ENCODE measurements around the gene ANKRD12.

ANKRD12 gene

DNA sequence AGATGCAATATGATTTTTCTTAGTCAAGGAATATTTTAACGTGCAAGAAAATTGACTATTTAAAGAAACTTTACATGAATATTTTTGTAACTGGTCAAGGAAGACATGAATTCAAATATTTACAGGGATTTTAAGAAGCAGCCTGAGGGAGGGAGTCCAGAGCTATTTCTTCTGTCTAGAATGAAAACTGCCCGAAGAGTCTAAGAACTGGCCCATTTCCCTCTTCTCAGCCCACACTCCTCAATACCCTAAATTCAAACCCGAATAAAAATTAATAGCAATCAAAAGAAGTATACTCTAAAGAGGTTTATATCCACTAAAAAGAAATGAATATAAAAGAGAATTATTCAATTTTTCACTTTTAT, 40.6 kb upstream of the ANKRD12 start:
- H3K36me3 ChIP-seq (ENCODE audit: control insufficient read depth, insufficient read depth, low read length), result no peaks in the 10 kb centered on the region
- H3K4me3 ChIP-seq (ENCODE audit: low read depth, low read length), result no peak overlapping the region
- no peaks in the 10 kb centered on the region for H3K9me3 ChIP-seq (ENCODE audit: control insufficient read depth, insufficient read depth, low read length)
- H3K4me1 ChIP-seq (ENCODE audit: control insufficient read depth, insufficient read depth, low read length), result peaks cover 26% of the 10 kb centered on the region
- no peaks in the 10 kb centered on the region for H3K27me3 ChIP-seq (ENCODE audit: control insufficient read depth, insufficient read depth, low read length)
- no peak overlapping the region for H3K27ac ChIP-seq (ENCODE audit: low read depth, low read length)
- H3K9ac ChIP-seq (ENCODE audit: low read depth, low read length), result no peak overlapping the region

- no peaks in the 10 kb centered on the region for H3K36me3 ChIP-seq (ENCODE audit: control insufficient read depth, insufficient read depth, low read length)
- H3K9me3 ChIP-seq (ENCODE audit: control insufficient read depth, insufficient read depth, low read length), result no peaks in the 10 kb centered on the region
- no peak overlapping the region for H3K9ac ChIP-seq (ENCODE audit: low read depth, low read length)
- peak overlapping the region; percentile 20; the same call in 1 of the 2 replicates for H3K4me3 ChIP-seq (ENCODE audit: low read depth, low read length)
- no peak overlapping the region for H3K27ac ChIP-seq (ENCODE audit: low read depth, low read length)
- no peaks in the 10 kb centered on the region for H3K27me3 ChIP-seq (ENCODE audit: control insufficient read depth, insufficient read depth, low read length)
- peaks cover 27% of the 10 kb centered on the region for H3K4me1 ChIP-seq (ENCODE audit: control insufficient read depth, insufficient read depth, low read length)
Measured at GRCh38 chr18:9096685-9097084, 39.9 kb upstream of the ANKRD12 start.

- Histone ChIP-seq H3K4me3 (ENCODE audit: low read depth, low read length) (peak overlapping the region; percentile 18; the same call in 1 of the 2 replicates), H3K27ac (ENCODE audit: low read depth, low read length) (peak overlapping the region; percentile 34), H3K4me1 (ENCODE audit: control insufficient read depth, insufficient read depth, low read length) (peaks cover 33% of the 10 kb centered on the region), H3K9ac (ENCODE audit: low read depth, low read length) (no peak overlapping the region; the same call in 1 of the 2 replicates), H3K9me3 (ENCODE audit: control insufficient read depth, insufficient read depth, low read length) (no peaks in the 10 kb centered on the region), H3K36me3 (ENCODE audit: control insufficient read depth, insufficient read depth, low read length) (no peaks in the 10 kb centered on the region), H3K27me3 (ENCODE audit: control insufficient read depth, insufficient read depth, low read length) (no peaks in the 10 kb centered on the region)
Measured at GRCh38 chr18:9097349-9097748, 39.2 kb upstream of the ANKRD12 start.

GRCh38 chr18:9100796-9101195, 35.8 kb upstream of the ANKRD12 start:
- Histone ChIP-seq H3K4me1 (ENCODE audit: control insufficient read depth, insufficient read depth, low read length) (peaks cover 43% of the 10 kb centered on the region), H3K36me3 (ENCODE audit: control insufficient read depth, insufficient read depth, low read length) (peaks cover 8% of the 10 kb centered on the region), H3K4me3 (ENCODE audit: low read depth, low read length) (no peak overlapping the region), H3K9ac (ENCODE audit: low read depth, low read length) (no peak overlapping the region), H3K9me3 (ENCODE audit: control insufficient read depth, insufficient read depth, low read length) (no peaks in the 10 kb centered on the region), H3K27ac (ENCODE audit: low read depth, low read length) (no peak overlapping the region), H3K27me3 (ENCODE audit: control insufficient read depth, insufficient read depth, low read length) (no peaks in the 10 kb centered on the region)

GRCh38 chr18:9101730-9102507, 34.7 kb upstream of the ANKRD12 start:
- Histone ChIP-seq H3K27ac (ENCODE audit: low read depth, low read length) (peak overlapping the region; percentile 65), H3K4me3 (ENCODE audit: low read depth, low read length) (peak overlapping the region; percentile 96), H3K9me3 (ENCODE audit: control insufficient read depth, insufficient read depth, low read length) (no peaks in the 10 kb centered on the region), H3K36me3 (ENCODE audit: control insufficient read depth, insufficient read depth, low read length) (peaks cover 8% of the 10 kb centered on the region), H3K9ac (ENCODE audit: low read depth, low read length) (no peak overlapping the region), H3K4me1 (ENCODE audit: control insufficient read depth, insufficient read depth, low read length) (peaks cover 45% of the 10 kb centered on the region), H3K27me3 (ENCODE audit: control insufficient read depth, insufficient read depth, low read length) (no peaks in the 10 kb centered on the region)

DNA sequence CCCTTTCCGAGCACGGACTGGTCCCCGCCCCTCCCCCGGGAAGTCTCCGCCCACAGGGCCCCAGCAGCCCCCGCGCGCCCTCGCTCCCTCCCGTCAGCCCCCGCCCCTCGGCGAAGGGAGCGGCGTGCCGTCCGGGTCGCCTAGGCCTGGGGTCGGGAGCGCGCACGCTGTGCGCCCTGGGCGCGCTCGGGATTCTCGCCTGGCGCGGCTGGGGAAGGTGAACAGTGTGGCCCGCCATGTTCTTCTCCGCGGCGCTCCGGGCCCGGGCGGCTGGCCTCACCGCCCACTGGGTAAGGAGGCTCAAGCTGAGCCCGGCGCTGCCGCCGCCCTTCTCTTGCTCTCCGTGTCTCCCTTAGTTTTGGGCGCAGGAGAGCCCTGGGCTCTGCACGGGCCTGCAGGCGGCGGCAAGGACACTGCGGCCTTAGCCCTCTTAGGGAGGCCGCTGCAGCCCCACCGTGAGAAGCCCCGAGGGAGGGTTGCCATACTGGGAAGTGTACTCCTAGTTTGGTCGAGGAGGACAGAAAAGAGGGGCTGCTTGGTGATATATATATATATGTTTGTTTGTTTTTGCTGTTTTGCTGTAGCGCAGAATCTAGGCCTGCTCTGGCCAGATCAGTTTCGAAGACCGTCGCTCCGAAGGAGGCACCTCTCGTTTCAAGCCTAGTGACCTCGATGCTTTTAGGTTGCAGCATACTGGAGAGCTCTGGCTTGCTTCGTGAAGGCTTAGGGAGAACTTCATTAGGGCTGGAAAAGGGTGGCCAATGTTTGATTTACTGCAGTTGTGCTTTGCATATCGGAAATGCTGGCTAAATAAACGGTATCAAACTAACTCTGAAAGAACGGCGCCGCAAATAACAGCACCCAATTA, 33.8 kb upstream of the ANKRD12 start, which contains the start of gene NDUFV2:
Gene NDUFV2, plus strand, starts transcription at position 192 of the 868 bp plus-strand sequence. Its CDS starts 45 bp downstream, at position 237.
- peak within 1 kb of the TSS; percentile 90 for H3K27ac ChIP-seq (ENCODE audit: low read depth, low read length)
- peaks cover 8% of the 10 kb centered on the region for H3K36me3 ChIP-seq (ENCODE audit: control insufficient read depth, insufficient read depth, low read length)
- H3K4me1 ChIP-seq (ENCODE audit: control insufficient read depth, insufficient read depth, low read length), result peaks cover 44% of the 10 kb centered on the region
- peak within 1 kb of the TSS; percentile 96 for H3K4me3 ChIP-seq (ENCODE audit: low read depth, low read length)
- H3K27me3 ChIP-seq (ENCODE audit: control insufficient read depth, insufficient read depth, low read length), result no peaks in the 10 kb centered on the region
- peak within 1 kb of the TSS; percentile 94 for H3K9ac ChIP-seq (ENCODE audit: low read depth, low read length)
- no peaks in the 10 kb centered on the region for H3K9me3 ChIP-seq (ENCODE audit: control insufficient read depth, insufficient read depth, low read length)

GRCh38 chr18:9103376-9103873, 33.2 kb upstream of the ANKRD12 start:
- Histone ChIP-seq H3K36me3 (ENCODE audit: control insufficient read depth, insufficient read depth, low read length) (peaks cover 8% of the 10 kb centered on the region), H3K4me1 (ENCODE audit: control insufficient read depth, insufficient read depth, low read length) (peaks cover 48% of the 10 kb centered on the region), H3K27me3 (ENCODE audit: control insufficient read depth, insufficient read depth, low read length) (no peaks in the 10 kb centered on the region), H3K27ac (ENCODE audit: low read depth, low read length) (peak overlapping the region; percentile 90), H3K9ac (ENCODE audit: low read depth, low read length) (peak overlapping the region; percentile 94), H3K9me3 (ENCODE audit: control insufficient read depth, insufficient read depth, low read length) (no peaks in the 10 kb centered on the region), H3K4me3 (ENCODE audit: low read depth, low read length) (peak overlapping the region; percentile 96)

DNA sequence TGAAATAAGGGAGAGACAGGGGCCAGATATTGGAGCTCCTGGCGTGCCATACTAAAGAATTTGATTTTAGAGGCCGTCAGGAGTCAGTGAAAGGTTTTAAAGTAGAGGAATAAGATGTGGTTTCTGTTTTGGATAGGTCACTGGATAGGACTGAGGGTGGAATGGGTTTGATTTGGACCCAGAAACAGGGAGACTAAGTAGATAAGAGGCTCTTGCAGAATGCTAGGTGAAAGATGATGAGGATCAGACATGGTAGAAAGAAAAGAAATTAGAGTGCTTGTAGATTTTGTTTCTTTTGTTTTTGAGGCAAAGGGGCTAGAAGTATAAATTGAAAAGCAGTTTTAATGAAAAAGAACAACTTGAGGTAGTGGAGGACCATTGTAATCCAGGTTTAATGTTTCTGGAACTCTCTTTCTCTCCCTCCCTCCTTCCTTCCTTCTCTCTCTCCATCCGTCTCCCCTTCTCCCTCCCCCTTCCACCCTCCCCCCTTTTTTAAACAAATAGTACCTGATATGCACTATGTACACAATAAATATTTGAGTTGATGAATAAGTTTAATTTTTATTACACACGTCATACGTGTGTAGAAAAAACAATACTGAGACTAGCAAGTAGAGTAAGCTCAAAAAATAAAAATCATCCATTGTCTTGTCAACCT, 32.2 kb upstream of the ANKRD12 start:
- peaks cover 8% of the 10 kb centered on the region for H3K36me3 ChIP-seq (ENCODE audit: control insufficient read depth, insufficient read depth, low read length)
- peaks cover 54% of the 10 kb centered on the region for H3K4me1 ChIP-seq (ENCODE audit: control insufficient read depth, insufficient read depth, low read length)
- peak overlapping the region; percentile 96 for H3K4me3 ChIP-seq (ENCODE audit: low read depth, low read length)
- H3K27me3 ChIP-seq (ENCODE audit: control insufficient read depth, insufficient read depth, low read length), result no peaks in the 10 kb centered on the region
- peak overlapping the region; percentile 21 for H3K27ac ChIP-seq (ENCODE audit: low read depth, low read length)
- H3K9ac ChIP-seq (ENCODE audit: low read depth, low read length), result peak overlapping the region; percentile 94
- H3K9me3 ChIP-seq (ENCODE audit: control insufficient read depth, insufficient read depth, low read length), result no peaks in the 10 kb centered on the region

GRCh38 chr18:9105420-9105819, 31.2 kb upstream of the ANKRD12 start:
- H3K9ac ChIP-seq (ENCODE audit: low read depth, low read length), result no peak overlapping the region

DNA sequence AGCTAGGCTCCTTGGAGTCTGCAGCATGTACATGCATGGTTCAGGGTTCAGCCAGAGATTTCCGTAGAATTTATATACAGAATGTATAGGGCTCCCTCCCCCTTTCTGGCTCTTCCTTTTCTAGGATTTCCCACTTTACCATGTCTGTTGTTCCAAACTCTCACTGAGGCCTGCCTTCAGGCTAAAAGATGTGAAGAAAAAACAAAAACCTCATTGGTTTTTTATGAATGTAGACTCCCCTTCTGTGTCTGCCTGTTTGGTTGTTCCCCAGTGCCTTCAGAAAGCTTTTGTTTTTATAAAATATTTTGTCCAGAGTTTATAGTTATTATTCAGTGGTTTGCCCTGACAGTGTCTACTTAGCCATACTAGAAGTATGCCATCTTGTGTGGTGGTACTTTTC, 30.5 kb upstream of the ANKRD12 start:
- Histone ChIP-seq H3K9me3 (ENCODE audit: control insufficient read depth, insufficient read depth, low read length) (no peaks in the 10 kb centered on the region), H3K36me3 (ENCODE audit: control insufficient read depth, insufficient read depth, low read length) (peaks cover 14% of the 10 kb centered on the region), H3K27me3 (ENCODE audit: control insufficient read depth, insufficient read depth, low read length) (no peaks in the 10 kb centered on the region), H3K27ac (ENCODE audit: low read depth, low read length) (peak overlapping the region; percentile 54), H3K9ac (ENCODE audit: low read depth, low read length) (no peak overlapping the region), H3K4me1 (ENCODE audit: control insufficient read depth, insufficient read depth, low read length) (peaks cover 69% of the 10 kb centered on the region), H3K4me3 (ENCODE audit: low read depth, low read length) (peak overlapping the region; percentile 96)

More at GRCh38 chr18:9105420-9105819, 31.2 kb upstream of the ANKRD12 start:
- Histone ChIP-seq H3K27ac (ENCODE audit: low read depth, low read length) (peak overlapping the region; percentile 54), H3K4me1 (ENCODE audit: control insufficient read depth, insufficient read depth, low read length) (peaks cover 65% of the 10 kb centered on the region), H3K4me3 (ENCODE audit: low read depth, low read length) (peak overlapping the region; percentile 96), H3K27me3 (ENCODE audit: control insufficient read depth, insufficient read depth, low read length) (no peaks in the 10 kb centered on the region), H3K36me3 (ENCODE audit: control insufficient read depth, insufficient read depth, low read length) (peaks cover 8% of the 10 kb centered on the region), H3K9me3 (ENCODE audit: control insufficient read depth, insufficient read depth, low read length) (no peaks in the 10 kb centered on the region)

Data from HUES48 (cell line).